ENCODE measurements around the gene PDHB. TPM values are rescaled to one million over a fixed set of nuclear protein-coding genes. Genes with fewer than 3 reads are reported as not detected.

The PDHB gene
- total RNA-seq, result 100 to 1,000 TPM in 5 of 9 donors, 10 to 100 TPM in 4; 84.2 to 264 (median 107) TPM
- 100 to 1,000 TPM in 1 of 3 donors, 10 to 100 TPM in 2; 59.2 to 198 (median 84.8) TPM for polyA plus RNA-seq
- long read RNA-seq, donor 1, transcript PDHB-201 (10 exons, 1,527 nt), result major isoform, 166 of 317 reads
- long read RNA-seq, donor 1, transcript PDHB-203 (9 exons, 1,535 nt), result minor isoform, 8 of 317 reads
- long read RNA-seq, donor 1, partial matches to known transcripts, result 131 of 317 reads
- long read RNA-seq, donor 1, other reads (novel, unspliced or antisense), result 6 of 317 reads
- long read RNA-seq, donor 2, transcript PDHB-201 (10 exons, 1,527 nt), result major isoform, 118 of 255 reads
- long read RNA-seq, donor 2, partial matches to known transcripts, result 134 of 255 reads
- long read RNA-seq, donor 2, other reads (novel, unspliced or antisense), result 0 of 255 reads
- long read RNA-seq, donor 3, transcript PDHB-203 (9 exons, 1,535 nt), result minor isoform, 6 of 105 reads
- long read RNA-seq, donor 3, transcript PDHB-201 (10 exons, 1,527 nt), result major isoform, 70 of 105 reads
- long read RNA-seq, donor 3, partial matches to known transcripts, result 26 of 105 reads
- long read RNA-seq, donor 3, other reads (novel, unspliced or antisense), result 0 of 105 reads
- long read RNA-seq, donor 4, transcript PDHB-201 (10 exons, 1,527 nt), result major isoform, 179 of 189 reads
- long read RNA-seq, donor 4, partial matches to known transcripts, result 4 of 189 reads
- long read RNA-seq, donor 4, other reads (novel, unspliced or antisense), result 5 of 189 reads
- long read RNA-seq, donor 5, transcript PDHB-201 (10 exons, 1,527 nt), result major isoform, 241 of 250 reads
- long read RNA-seq, donor 5, transcript PDHB-203 (9 exons, 1,535 nt), result minor isoform, 6 of 250 reads
- long read RNA-seq, donor 5, partial matches to known transcripts, result 2 of 250 reads
- long read RNA-seq, donor 5, other reads (novel, unspliced or antisense), result 1 of 250 reads
- long read RNA-seq, donor 6, transcript PDHB-201 (10 exons, 1,527 nt), result major isoform, 61 of 68 reads
- long read RNA-seq, donor 6, partial matches to known transcripts, result 0 of 68 reads
- long read RNA-seq, donor 6, other reads (novel, unspliced or antisense), result 5 of 68 reads
- long read RNA-seq, donor 7, transcript PDHB-201 (10 exons, 1,527 nt), result major isoform, 31 of 70 reads
- long read RNA-seq, donor 7, partial matches to known transcripts, result 32 of 70 reads
- long read RNA-seq, donor 7, other reads (novel, unspliced or antisense), result 0 of 70 reads
- long read RNA-seq, donor 8, transcript PDHB-203 (9 exons, 1,535 nt), result minor isoform, 8 of 261 reads
- long read RNA-seq, donor 8, transcript PDHB-201 (10 exons, 1,527 nt), result major isoform, 153 of 261 reads
- long read RNA-seq, donor 8, partial matches to known transcripts, result 99 of 261 reads
- long read RNA-seq, donor 8, other reads (novel, unspliced or antisense), result 0 of 261 reads
- long read RNA-seq, donor 9, transcript PDHB-201 (10 exons, 1,527 nt), result major isoform, 82 of 115 reads
- long read RNA-seq, donor 9, partial matches to known transcripts, result 29 of 115 reads
- long read RNA-seq, donor 9, other reads (novel, unspliced or antisense), result 0 of 115 reads
- long read RNA-seq, donor 10, transcript PDHB-201 (10 exons, 1,527 nt), result major isoform, 59 of 98 reads
- long read RNA-seq, donor 10, partial matches to known transcripts, result 34 of 98 reads
- long read RNA-seq, donor 10, other reads (novel, unspliced or antisense), result 0 of 98 reads

DNA sequence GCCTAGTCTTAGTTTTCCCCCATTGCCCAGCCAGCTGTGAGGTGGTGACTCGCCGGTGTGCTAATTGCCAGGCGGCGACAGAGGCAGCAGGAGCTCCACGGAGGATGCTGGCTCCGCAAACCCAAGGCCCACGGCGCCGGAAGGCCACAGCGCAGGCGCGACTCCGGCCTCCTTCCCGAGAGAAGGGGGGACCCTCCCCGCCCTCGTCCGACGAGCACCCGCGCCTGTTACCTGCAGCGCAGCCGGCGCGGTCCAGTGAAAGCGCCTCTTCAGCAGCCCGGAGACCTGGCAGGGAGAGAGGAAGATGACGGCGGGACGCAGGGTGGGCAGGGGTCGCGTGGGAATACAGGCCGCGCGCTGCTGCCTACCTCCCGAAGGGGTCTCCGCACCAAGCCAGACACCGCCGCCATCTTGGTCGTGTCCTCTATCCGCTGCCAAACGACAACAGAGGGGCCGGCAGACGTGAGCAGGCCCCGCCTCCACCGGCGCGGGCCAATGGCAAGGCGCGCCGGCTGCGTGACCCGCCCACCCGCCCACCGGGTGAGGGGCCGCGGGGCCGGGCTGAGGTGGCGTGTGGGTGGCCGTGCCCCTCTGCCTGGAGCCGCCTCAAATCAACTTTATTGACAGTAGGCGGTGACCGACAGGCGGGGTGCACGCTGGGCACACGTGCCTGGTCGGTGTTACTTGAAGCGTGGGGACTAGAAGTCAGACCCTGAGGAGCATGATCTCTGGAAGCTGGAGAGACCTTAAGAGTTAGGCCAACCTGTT is at the start of gene PDHB:
Gene PDHB (minus strand): TSS at position 433 of the 768 bp plus-strand sequence. CDS start 23 bp downstream, at position 410.
- DNase-seq, result peak; percentile 93 to 96 (median 95)
- H3K36me3 ChIP-seq (replicated peaks in 1 of 2), result peaks cover 0 to 33% of the 10 kb centered on the region in 2 donors
- WGBS, 4 donors, result 0 to 1% (median 1%) methylated on average over 22 to 67 of the region's 67 CpGs
- H3K4me1 ChIP-seq (replicated peaks in 1 of 2), result peaks cover 13 to 18% of the 10 kb centered on the region in 2 donors
- TF ChIP-seq POLR2A (IDR thresholded peaks at IDR 0.05), result peak; percentile 72 to 85
- TF ChIP-seq, protein P1, sequence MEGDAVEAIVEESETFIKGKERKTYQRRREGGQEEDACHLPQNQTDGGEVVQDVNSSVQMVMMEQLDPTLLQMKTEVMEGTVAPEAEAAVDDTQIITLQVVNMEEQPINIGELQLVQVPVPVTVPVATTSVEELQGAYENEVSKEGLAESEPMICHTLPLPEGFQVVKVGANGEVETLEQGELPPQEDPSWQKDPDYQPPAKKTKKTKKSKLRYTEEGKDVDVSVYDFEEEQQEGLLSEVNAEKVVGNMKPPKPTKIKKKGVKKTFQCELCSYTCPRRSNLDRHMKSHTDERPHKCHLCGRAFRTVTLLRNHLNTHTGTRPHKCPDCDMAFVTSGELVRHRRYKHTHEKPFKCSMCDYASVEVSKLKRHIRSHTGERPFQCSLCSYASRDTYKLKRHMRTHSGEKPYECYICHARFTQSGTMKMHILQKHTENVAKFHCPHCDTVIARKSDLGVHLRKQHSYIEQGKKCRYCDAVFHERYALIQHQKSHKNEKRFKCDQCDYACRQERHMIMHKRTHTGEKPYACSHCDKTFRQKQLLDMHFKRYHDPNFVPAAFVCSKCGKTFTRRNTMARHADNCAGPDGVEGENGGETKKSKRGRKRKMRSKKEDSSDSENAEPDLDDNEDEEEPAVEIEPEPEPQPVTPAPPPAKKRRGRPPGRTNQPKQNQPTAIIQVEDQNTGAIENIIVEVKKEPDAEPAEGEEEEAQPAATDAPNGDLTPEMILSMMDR (IDR thresholded peaks at IDR 0.05), result peak in 1 of 6 experiments; percentile 1
- H3K27ac ChIP-seq, result peak within 1 kb of the TSS in 4 of 5 donors; percentile 76 to 91 (median 86)
- no peaks in the 10 kb centered on the region for H3K27me3 ChIP-seq
- peak within 1 kb of the TSS; percentile 71 to 99 (median 88) for H3K4me3 ChIP-seq
- H3K9me3 ChIP-seq (replicated peaks in 1 of 3), result no peaks in the 10 kb centered on the region
- intact Hi-C loops (cut with DNase I), result no loop called here

DNA sequence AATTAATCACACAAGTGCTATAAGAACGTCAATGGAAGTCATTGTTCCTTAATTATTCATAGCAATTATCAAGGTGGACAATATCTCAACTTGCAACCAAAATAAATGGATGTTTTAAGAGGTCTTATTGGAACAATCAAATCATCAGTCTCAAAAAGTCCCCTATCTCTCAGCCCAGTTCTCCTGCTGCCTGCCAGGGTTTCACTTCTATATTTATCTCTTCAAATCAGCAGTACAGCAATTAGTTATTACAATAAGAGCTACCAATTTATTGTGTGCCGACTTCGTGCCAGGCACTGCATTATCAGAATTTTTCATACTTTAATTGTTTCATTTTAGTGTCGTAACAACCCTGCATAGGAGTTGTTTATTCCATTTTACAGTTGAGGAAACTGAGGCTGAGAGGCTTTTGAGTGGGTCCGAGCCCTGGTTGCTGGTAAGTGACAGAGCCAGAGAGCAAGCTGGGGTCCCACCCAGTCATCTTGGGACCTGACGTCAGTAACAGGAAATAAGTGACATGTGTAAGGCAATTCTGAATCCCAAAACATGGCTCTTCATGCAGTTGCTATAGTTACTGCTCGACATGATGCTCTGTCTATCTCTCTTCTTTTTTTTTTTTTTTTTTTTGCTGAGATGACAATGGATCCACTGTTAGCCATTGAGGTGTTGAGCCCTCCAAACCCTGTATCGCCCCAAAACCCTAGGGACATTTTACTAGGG is 49.4 kb upstream of the PDHB start:
- H3K27ac ChIP-seq, result no peak overlapping the region
- DNase-seq, result no peak
- 59 to 70% (median 65%) methylated on average over 8 of the region's 8 CpGs for WGBS, 4 donors
- intact Hi-C loops (cut with DNase I), result no loop called here
- H3K9me3 ChIP-seq (replicated peaks in 1 of 3), result no peaks in the 10 kb centered on the region
- TF ChIP-seq, protein P1 (IDR thresholded peaks at IDR 0.05), result no peak
- TF ChIP-seq POLR2A (IDR thresholded peaks at IDR 0.05), result no peak
- H3K4me1 ChIP-seq (replicated peaks in 1 of 2), result peaks cover 5 to 7% of the 10 kb centered on the region in 2 donors
- no peaks in the 10 kb centered on the region for H3K36me3 ChIP-seq (replicated peaks in 1 of 2)
- no peaks in the 10 kb centered on the region for H3K27me3 ChIP-seq
- H3K4me3 ChIP-seq, result no peak overlapping the region

DNA sequence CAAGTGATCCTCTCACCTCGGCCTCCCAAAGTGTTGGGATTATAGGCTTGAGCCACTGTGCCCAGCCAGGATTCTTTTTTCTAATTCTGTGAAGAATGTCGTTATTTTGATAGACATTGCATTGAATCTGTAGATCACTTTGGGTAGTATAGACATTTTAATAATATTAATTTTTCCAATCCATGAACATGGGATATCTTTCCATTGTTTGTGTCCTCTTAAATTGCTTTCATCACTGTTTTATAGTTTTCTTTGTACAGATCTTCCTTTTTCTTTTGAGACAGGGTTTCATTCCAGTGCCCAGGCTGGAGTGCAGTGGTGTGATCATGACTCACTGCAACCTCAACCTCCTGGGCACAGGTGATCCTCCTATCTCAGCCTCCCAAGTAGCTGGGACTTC is 46.7 kb upstream of the PDHB start:
- Histone ChIP-seq H3K36me3 (replicated peaks in 1 of 2) (no peaks in the 10 kb centered on the region), H3K4me3 (no peak overlapping the region), H3K4me1 (replicated peaks in 1 of 2) (no peaks in the 10 kb centered on the region), H3K27me3 (no peaks in the 10 kb centered on the region), H3K9me3 (replicated peaks in 1 of 3) (no peaks in the 10 kb centered on the region), H3K27ac (no peak overlapping the region)
- no peak for DNase-seq
- intact Hi-C loops (cut with DNase I), result no loop called here
- 90 to 98% (median 92%) methylated on average over 2 of the region's 2 CpGs for WGBS, 4 donors
- TF ChIP-seq, protein P1 (IDR thresholded peaks at IDR 0.05), result no peak
- no peak for TF ChIP-seq POLR2A (IDR thresholded peaks at IDR 0.05)
